Activated CD4-positive, alpha-beta T cell treated with anti-CD3 and anti-CD28 coated beads, Interleukin-2, amount 50 U/mL, for 4 hours (primary cell): ENCODE results near the gene IRF1.

Experiments used
- DNase-seq, 2 experiments: peaks; one replicate each; pipeline ENCODE4 v3.0.0-alpha.2; 2020

IRF1 gene

GRCh38 chr5:132436936-132437335 lies 53.6 kb downstream of the IRF1 start:
- DNase-seq: no peak

DNA sequence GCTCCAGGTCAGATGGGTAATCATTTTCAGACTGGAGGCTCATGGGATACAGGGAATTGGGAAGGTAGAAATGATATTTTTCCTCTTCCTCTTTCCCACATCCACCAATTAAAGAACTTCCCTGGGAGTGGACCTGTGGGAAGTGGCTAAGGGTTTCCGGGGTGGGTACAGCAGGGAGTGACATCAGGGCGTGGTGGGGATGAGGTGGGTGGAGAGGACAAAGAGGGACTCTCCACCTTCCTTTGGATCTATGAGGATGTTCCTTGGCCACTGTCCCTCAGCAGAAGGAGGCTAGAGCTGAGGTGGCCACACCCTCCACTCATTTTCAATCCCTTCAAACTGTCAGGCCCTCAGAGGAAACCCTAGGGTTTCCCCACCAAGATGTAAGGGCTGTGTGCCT lies 54.7 kb downstream of the IRF1 start:
- no peak for DNase-seq

DNA sequence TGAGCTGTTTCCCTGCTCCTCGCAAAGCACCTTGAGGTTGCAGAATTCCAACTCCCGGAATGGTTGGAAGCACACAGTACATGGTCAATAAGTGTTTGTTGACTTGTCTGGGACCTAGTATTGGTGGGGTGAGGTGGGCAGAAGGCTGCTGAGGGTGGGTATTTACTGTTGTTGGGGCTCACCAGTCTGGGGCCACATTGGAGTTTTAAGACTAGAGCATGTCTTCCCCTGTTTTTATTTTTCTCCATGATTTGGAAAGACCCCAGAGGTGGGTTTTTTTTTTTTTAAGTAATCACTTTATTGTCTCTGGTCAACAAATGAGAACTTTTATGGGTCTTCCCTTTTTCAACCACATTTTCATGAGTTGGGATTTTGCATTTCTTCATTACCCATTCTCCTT lies 55.1 kb downstream of the IRF1 start:
- DNase-seq: no peak

GRCh38 chr5:132434416-132435286 lies 55.9 kb downstream of the IRF1 start:
- no peak for DNase-seq

GRCh38 chr5:132433141-132433540 lies 57.4 kb downstream of the IRF1 start:
- DNase-seq: no peak

DNA sequence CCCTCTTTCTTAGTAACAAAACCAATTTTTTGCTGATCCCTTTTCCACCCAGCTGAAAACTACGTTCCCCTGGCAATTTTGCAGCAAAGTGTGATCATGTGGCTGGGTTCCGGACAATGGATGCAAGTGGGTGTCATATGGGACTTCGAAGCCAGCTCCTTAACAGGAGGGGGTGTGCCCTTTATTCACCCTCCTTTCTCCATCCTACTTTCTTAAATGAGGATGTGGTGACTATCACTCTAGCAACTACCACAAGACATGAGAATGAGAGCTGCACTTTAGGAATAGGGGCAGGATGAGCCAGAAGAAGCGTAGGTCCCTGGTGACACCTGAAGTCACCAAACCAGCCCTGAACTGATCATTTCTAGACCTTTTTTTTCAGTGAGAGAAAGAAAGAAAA lies 58.9 kb downstream of the IRF1 start:
- DNase-seq: no peak
